ENCODE results near the gene LOXL3. TPM values are rescaled to one million over a fixed set of nuclear protein-coding genes. Genes with fewer than 3 reads are reported as not detected.

The LOXL3 gene
- total and polyA plus RNA-seq, 2 donors (not counting 1 experiment from before 2014, with no cell fraction given) = 0.97 to 1.2 TPM

DNA sequence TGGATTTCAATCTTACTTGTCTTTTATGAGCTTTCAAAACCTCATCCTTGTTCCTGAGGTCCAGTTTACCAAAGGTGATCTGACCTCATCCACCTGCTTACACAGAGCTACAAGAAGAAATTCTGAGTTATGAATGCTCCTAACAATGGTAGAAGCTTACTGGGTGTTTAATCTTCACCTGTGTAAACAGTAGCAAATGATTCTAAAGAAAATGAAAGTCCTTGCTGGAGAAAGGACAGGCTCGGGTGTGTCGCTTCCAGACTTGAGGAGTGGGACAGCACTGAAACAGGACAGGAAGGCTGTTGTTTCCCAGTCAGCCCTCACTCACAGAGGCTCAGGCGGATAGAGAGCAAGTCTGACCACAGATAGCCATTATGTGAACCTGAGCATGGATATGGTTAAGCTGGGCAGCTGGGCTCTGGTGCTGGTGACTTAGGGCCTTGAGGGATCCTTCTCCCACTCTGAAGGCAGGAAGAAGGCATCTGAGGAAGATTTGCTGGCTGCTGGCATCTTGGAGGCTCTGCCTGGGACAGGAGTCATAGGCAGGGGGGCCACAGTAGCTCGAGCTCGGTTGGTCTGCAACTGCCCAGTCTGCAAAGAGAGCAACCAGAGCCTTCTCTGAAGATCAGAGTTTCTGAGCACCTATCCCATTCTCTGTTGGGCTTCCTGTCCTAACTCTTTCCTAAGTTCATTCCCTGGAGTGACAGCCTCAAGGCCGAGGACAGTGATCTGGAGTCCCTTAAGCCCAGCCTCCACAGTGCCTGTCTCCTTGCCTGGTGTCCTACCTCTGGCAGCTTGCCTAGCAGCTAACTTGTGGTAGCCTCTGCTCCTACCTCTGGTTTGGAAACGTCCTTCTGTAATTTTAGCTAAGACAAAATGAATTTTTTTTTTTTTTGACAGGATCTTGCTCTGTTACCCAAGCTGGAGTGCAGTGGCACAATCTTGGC is 4.8 kb upstream of the LOXL3 start:
- H3K4me1 Mint-ChIP-seq = peaks cover 11% of the 10 kb centered on the region
- CTCF ChIA-PET = interaction anchor here (0.7 to 1.5 kb wide), 4 partner anchors 9 to 29 kb away, joined by 3 read pairs; no protein-coding TSS in a partner anchor
- POLR2A ChIA-PET = no interaction called here
- no peak overlapping the region for H3K27ac Mint-ChIP-seq
- no peaks in the 10 kb centered on the region for H3K27me3 ChIP-seq (replicated peaks in 1 of 4; ENCODE audit: control extremely low read depth in 1 of 4, control insufficient read depth in 3 of 4, insufficient read depth in 4 of 4, low read length in 3 of 4)
- H2AFZ ChIP-seq (ENCODE audit: insufficient read depth, low read depth, low read length, poor library complexity, severe bottlenecking) = no peak overlapping the region
- no peak overlapping the region for H3K27ac ChIP-seq (ENCODE audit: low read length in 2 of 2)
- no peaks in the 10 kb centered on the region for H3K9me3 Mint-ChIP-seq (ENCODE audit: insufficient read depth)
- peaks cover 11% of the 10 kb centered on the region for H3K79me2 ChIP-seq (ENCODE audit: control insufficient read depth, insufficient read depth, low read length)
- H3K4me2 ChIP-seq (replicated peaks; ENCODE audit: low read depth, low read length, poor library complexity, severe bottlenecking) = no peak overlapping the region
- H3K4me1 ChIP-seq (ENCODE audit: control insufficient read depth in 2 of 2, insufficient read depth in 2 of 2, low read length in 2 of 2) = peaks cover 7 to 17% of the 10 kb centered on the region in 2 donors
- WGBS (ENCODE audit: insufficient coverage) = 82% methylated on average over 6 of the region's 7 CpGs
- H3K27me3 Mint-ChIP-seq = no peaks in the 10 kb centered on the region
- DNase-seq = no peak
- no peaks in the 10 kb centered on the region for H3K9me3 ChIP-seq (ENCODE audit: control extremely low read depth in 1 of 3, control insufficient read depth in 2 of 3, insufficient read depth in 1 of 3, low read length in 2 of 3)
- no peak for ATAC-seq (ENCODE audit: low read depth)
- H3K4me3 ChIP-seq (ENCODE audit: control extremely low read depth in 1 of 5, extremely low read depth in 1 of 5, insufficient read depth in 1 of 5, low read depth in 2 of 5, low read length in 4 of 5) = no peak overlapping the region
- TF ChIP-seq EZH2 (IDR thresholded peaks at IDR 0.05; ENCODE audit: borderline replicate concordance, insufficient read depth, low read depth, low read length, poor library complexity, severe bottlenecking) = no peak
- TF ChIP-seq, protein P1, sequence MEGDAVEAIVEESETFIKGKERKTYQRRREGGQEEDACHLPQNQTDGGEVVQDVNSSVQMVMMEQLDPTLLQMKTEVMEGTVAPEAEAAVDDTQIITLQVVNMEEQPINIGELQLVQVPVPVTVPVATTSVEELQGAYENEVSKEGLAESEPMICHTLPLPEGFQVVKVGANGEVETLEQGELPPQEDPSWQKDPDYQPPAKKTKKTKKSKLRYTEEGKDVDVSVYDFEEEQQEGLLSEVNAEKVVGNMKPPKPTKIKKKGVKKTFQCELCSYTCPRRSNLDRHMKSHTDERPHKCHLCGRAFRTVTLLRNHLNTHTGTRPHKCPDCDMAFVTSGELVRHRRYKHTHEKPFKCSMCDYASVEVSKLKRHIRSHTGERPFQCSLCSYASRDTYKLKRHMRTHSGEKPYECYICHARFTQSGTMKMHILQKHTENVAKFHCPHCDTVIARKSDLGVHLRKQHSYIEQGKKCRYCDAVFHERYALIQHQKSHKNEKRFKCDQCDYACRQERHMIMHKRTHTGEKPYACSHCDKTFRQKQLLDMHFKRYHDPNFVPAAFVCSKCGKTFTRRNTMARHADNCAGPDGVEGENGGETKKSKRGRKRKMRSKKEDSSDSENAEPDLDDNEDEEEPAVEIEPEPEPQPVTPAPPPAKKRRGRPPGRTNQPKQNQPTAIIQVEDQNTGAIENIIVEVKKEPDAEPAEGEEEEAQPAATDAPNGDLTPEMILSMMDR (IDR thresholded peaks at IDR 0.05) = no peak
- peaks cover 15% of the 10 kb centered on the region for H4K20me1 ChIP-seq (ENCODE audit: control insufficient read depth, insufficient read depth, low read length, poor library complexity, severe bottlenecking)
- intact Hi-C loops (cut with micrococcal nuclease) = loop anchor here (10.0 kb wide), 1 partner anchor 164 kb away; no protein-coding TSS in a partner anchor
- no peak overlapping the region for H3K9ac ChIP-seq (ENCODE audit: low read length)
- peaks cover 0 to 15% of the 10 kb centered on the region in 2 experiments for H3K36me3 ChIP-seq (replicated peaks in 1 of 2; ENCODE audit: control extremely low read depth in 1 of 2, control insufficient read depth in 1 of 2, extremely low read depth in 1 of 2, insufficient read depth in 2 of 2, low read length in 1 of 2)
- no peak overlapping the region for H3K4me3 Mint-ChIP-seq
